Skin epidermis (tissue), 12 donors: ENCODE measurements around the gene CCDC136.

ENCODE experiments used
- H3K27ac ChIP-seq, 21 experiments: fragments of 200-600 bp; sonication (generic) in 11 of 21; one replicate each; pipeline ENCODE4 v1.5.0; 2020; ENCODE audit warnings: mild to moderate bottlenecking in 3 of 21, inconsistent platforms in 2 of 21, moderate library complexity in 2 of 21
- H3K4me3 ChIP-seq, 7 experiments: fragments of 200-600 bp; sonication (generic) in 2 of 7; one replicate each; pipeline ENCODE4 v1.5.0; 2020; ENCODE audit warnings: inconsistent platforms in 2 of 7, mild to moderate bottlenecking in 2 of 7, moderate library complexity in 1 of 7

Gene CCDC136

DNA sequence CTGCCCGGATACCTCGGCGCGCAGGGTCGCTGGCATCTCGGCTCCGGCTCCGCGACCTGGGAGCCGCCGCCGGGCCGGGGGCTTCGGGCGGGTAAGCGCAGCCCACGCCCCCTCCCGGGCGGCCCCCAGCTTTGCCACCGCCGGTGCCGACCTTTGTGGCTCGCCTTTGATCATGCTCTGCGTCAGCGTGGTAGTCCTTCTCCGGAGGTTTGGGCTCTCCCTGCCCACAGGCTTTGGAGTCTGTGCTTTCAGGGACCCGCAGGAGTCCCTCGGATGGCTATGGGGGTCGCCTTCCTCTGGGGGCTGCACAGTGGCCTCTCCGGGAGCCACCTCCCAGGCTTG, 78.1 kb downstream of the CCDC136 start:
- peak overlapping the region in 10 of 21 experiments; percentile 11 to 54 (median 38) for H3K27ac ChIP-seq

DNA sequence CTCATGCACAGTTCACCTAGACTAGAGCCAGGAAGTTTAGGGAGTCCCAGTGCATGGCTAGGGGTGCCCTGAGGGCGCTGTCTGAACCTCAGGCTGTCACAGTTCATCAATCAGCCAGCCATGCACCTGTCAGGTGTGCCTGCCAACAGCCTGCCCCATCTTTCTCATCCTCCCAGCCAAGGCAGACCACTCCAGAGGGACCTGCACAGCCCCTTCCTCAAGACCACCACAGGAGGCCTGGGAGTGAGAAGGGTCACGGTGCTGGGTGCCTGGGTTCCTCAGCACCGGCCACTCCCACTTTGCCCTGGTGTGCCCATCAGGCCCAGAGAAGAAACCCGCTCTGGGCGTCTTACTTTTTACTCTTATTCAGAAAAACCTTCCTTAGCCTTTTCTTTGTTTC, 79.3 kb downstream of the CCDC136 start:
- Histone ChIP-seq H3K27ac (no peak overlapping the region), H3K4me3 (no peak overlapping the region)

More for the DNA sequence above, 78.1 kb downstream of the CCDC136 start:
- peak overlapping the region; percentile 28 to 50 (median 35) for H3K4me3 ChIP-seq
